Tibial nerve (tissue), 4 donors: ENCODE data around the gene ALPI.

Source experiments
- CTCF ChIP-seq, 5 experiments: fragments of 200-600 bp in 3 of 5; fragments of 450-650 bp in 2 of 5; sonication (generic) in 3 of 5; IDR thresholded peaks; one replicate each; pipeline ENCODE4 v1.5.1; 2016 to 2019; ENCODE audit warnings: antibody characterized with exemption in 5 of 5, mild to moderate bottlenecking in 3 of 5, moderate library complexity in 2 of 5
- EP300 ChIP-seq, 2 donors: sonication (generic); formaldehyde crosslinking; IDR thresholded peaks; one replicate each; pipeline ENCODE4 v1.6.1; 2017; ENCODE audit warnings: antibody characterized with exemption in 2 of 2, mild to moderate bottlenecking in 1 of 2
- POLR2A ChIP-seq, 2 donors: fragments of 450-650 bp; IDR thresholded peaks; one replicate each; pipeline ENCODE4 v1.6.1; 2017; ENCODE audit warnings: antibody characterized with exemption in 2 of 2, mild to moderate bottlenecking in 2 of 2, moderate library complexity in 2 of 2

- no peak for TF ChIP-seq CTCF (IDR thresholded peaks at IDR 0.05)
- no peak for TF ChIP-seq POLR2A (IDR thresholded peaks at IDR 0.05)
- no peak for TF ChIP-seq EP300 (IDR thresholded peaks at IDR 0.05)
Observed at GRCh38 chr2:232502511-232502910, 46.6 kb downstream of the ALPI start.
